K562 (cell line): ENCODE measurements around the gene ST6GAL1. TPM values are rescaled to one million over a fixed set of nuclear protein-coding genes. Genes with fewer than 3 reads are reported as not detected.
A peak's percentile ranks its signal among the peaks of the same experiment; 100 is the strongest.

Experiments
- ADNP ChIP-seq: fragments of 200-800 bp; sonication (Bioruptor generic); IDR thresholded peaks from 2 replicates; pipeline ENCODE4 v1.6.1; 2016; ENCODE audit warnings: missing genetic modification characterization, missing compliant biosample characterization
- ARHGAP35 ChIP-seq: fragments of 450-650 bp; IDR thresholded peaks from 2 replicates; pipeline ENCODE4 v1.6.1; 2018; ENCODE audit not compliant: partially characterized antibody
- ARNT ChIP-seq, 2 experiments: fragments of 450-650 bp; IDR thresholded peaks; 2 replicates each; pipeline ENCODE4 v1.6.1; 2016; ENCODE audit warnings: mild to moderate bottlenecking in 1 of 2
- BCOR ChIP-seq: fragments of 450-650 bp; IDR thresholded peaks from 2 replicates; pipeline ENCODE4 v1.6.1; 2016
- BRD4 ChIP-seq: fragments of 200-600 bp; sonication (generic); IDR thresholded peaks from 2 replicates; pipeline ENCODE4 v1.6.1; 2017; ENCODE audit warnings: inconsistent platforms
- CBFA2T2 ChIP-seq: fragments of 450-650 bp; conservative IDR thresholded peaks from 2 replicates; pipeline ENCODE4 v1.6.1; 2017; ENCODE audit warnings: mild to moderate bottlenecking
- DIDO1 ChIP-seq: fragments of 450-650 bp; IDR thresholded peaks from 2 replicates; pipeline ENCODE4 v1.6.1; 2016; ENCODE audit warnings: low read depth, missing biosample characterization, missing genetic modification characterization
- E2F1 ChIP-seq: sonication (generic); formaldehyde crosslinking; IDR thresholded peaks from 2 replicates; pipeline ENCODE4 v1.8.1; 2023; ENCODE audit warnings: mild to moderate bottlenecking, missing genetic modification reagents, moderate library complexity
- EP300 ChIP-seq: IDR thresholded peaks from 2 replicates; pipeline ENCODE4 v1.6.1; 2012; ENCODE audit warnings: low read length, improper control_type of control experiment
- GTF2A2 ChIP-seq: IDR thresholded peaks from 2 replicates; pipeline ENCODE4 v1.6.1; 2016; ENCODE audit warnings: mild to moderate bottlenecking, missing genetic modification characterization, missing compliant biosample characterization
- KAT2B ChIP-seq: IDR thresholded peaks from one replicate; pipeline ENCODE4 v1.6.1; 2012; ENCODE audit warnings: low read depth, mild to moderate bottlenecking, control low read depth, inconsistent platforms, low read length, moderate library complexity
- KDM1A ChIP-seq, 2 experiments: fragments of 450-650 bp; IDR thresholded peaks; 2 replicates each; pipeline ENCODE4 v1.6.1; 2016; ENCODE audit warnings: mild to moderate bottlenecking in 2 of 2
- MAZ ChIP-seq, 2 experiments: fragments of 450-650 bp in 1 of 2; sonication (generic) in 1 of 2; formaldehyde crosslinking; IDR thresholded peaks in 1 of 2; conservative IDR thresholded peaks in 1 of 2; 2 replicates each; pipeline versions ENCODE4 v1.4.0 to v1.5.0; 2020; ENCODE audit warnings: mild to moderate bottlenecking in 1 of 2, missing genetic modification reagents in 1 of 2
- MYC ChIP-seq, 2 experiments: fragments of 250-450 bp in 1 of 2; sonication (Bioruptor Pico) in 1 of 2; IDR thresholded peaks; 2 replicates each; pipeline versions ENCODE4 v1.5.1 to v1.6.1; 2012 to 2021; ENCODE audit warnings: low read depth in 2 of 2, borderline replicate concordance in 1 of 2, improper control_type of control experiment in 1 of 2, low read length in 1 of 2, mild to moderate bottlenecking in 1 of 2, moderate library complexity in 1 of 2
- RB1 ChIP-seq: fragments of 450-650 bp; IDR thresholded peaks from 2 replicates; pipeline ENCODE4 v1.6.1; 2017; ENCODE audit warnings: low read depth, mild to moderate bottlenecking
- RBM17 ChIP-seq: fragments of 200-400 bp; formaldehyde crosslinking; IDR thresholded peaks from 2 replicates; pipeline ENCODE4 v1.6.1; 2017; ENCODE audit warnings: low read depth, mild to moderate bottlenecking, low read length, borderline replicate concordance
- RBM34 ChIP-seq: fragments of 200-400 bp; formaldehyde crosslinking; IDR thresholded peaks from 2 replicates; pipeline ENCODE4 v1.6.1; 2018; ENCODE audit warnings: low read length, borderline replicate concordance; ENCODE audit not compliant: insufficient read depth
- ZNF217 ChIP-seq: sonication (generic); formaldehyde crosslinking; IDR thresholded peaks from 2 replicates; pipeline ENCODE4 v1.8.0; 2022; ENCODE audit warnings: mild to moderate bottlenecking, missing genetic modification reagents
- ZNF24 ChIP-seq: fragments of 450-650 bp; IDR thresholded peaks from 2 replicates; pipeline ENCODE4 v1.6.1; 2016
- ZNF282 ChIP-seq: sonication (generic); formaldehyde crosslinking; IDR thresholded peaks from 2 replicates; pipeline ENCODE4 v1.8.1; 2023; ENCODE audit warnings: missing genetic modification reagents
- ZNF347 ChIP-seq: fragments of 450-650 bp; formaldehyde crosslinking; IDR thresholded peaks from 2 replicates; pipeline ENCODE4 v1.4.0; 2020; ENCODE audit warnings: low read depth, mild to moderate bottlenecking, moderate library complexity
- ZNF79 ChIP-seq: fragments of 250-450 bp; sonication (Bioruptor Pico); IDR thresholded peaks from 2 replicates; pipeline ENCODE4 v1.4.0; 2020; ENCODE audit warnings: low read depth, mild to moderate bottlenecking, moderate library complexity
- polyA plus RNA-seq, 8 experiments: library from polyadenylated mRNA; depleted of rRNA in 4 of 8; stranded (reverse) in 5 of 8; unstranded in 3 of 8; fragments of >200 nt; fragmentation: Nextera tagmentation in 2 of 8; fragmentation: Illumina TruSeq in 1 of 8; extraction: Ambion mirVana in 2 of 8; extraction: Trizol in 1 of 8; gene quantifications; 2 replicates each; pipeline versions ENCODE4 v1.2.1 to v1.2.3, GENCODE V29; 2011 to 2014; ENCODE audit warnings: inconsistent platforms in 1 of 8, missing spikeins in 1 of 8
- total RNA-seq, 7 experiments: library from RNA; depleted of rRNA in 6 of 7; stranded (reverse); fragments of >200 nt in 6 of 7; fragmentation: Illumina TruSeq in 2 of 7; extraction: Trizol in 2 of 7; gene quantifications; 2 replicates each; pipeline versions ENCODE4 v1.2.1 to v1.2.3, GENCODE V29; 2011 to 2021; ENCODE audit warnings: low replicate concordance in 1 of 7
- TF ChIP-seq, protein P1 (sequence below): fragments of 250-450 bp; sonication (Bioruptor Pico); IDR thresholded peaks from 2 replicates; pipeline ENCODE4 v1.5.0; 2020; ENCODE audit warnings: mild to moderate bottlenecking, borderline replicate concordance

Gene ST6GAL1
- total and polyA plus RNA-seq, 9 of the 15 experiments (the other 6 are each of a cell fraction or from before 2014, with no cell fraction given) = 31.9 to 145 (median 71.0) TPM

DNA sequence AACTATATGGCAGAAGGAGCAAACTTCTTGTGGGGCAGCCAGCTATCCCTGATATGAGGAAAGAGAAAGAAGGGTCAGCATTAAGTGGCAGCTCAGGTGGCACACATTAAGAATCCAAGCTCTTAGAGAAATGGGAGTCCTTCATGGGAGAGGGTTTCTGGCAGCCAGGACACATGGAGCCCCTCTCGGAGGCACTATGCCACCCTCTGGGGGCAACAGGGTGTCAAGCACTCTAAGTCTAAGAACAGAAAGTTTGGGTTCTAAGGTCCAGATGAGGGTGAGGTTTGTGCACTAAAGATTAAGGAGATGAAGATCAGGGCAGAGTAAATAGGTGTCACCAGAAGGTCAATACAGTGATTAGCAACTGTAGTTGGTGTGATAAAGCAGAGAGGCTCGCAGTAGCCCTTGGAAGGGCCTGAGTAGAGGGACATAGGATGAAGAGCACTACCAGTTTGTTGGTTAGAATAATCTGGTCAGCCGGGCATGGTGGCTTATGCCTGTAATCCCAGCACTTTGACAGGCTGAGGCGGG lies 89.3 kb downstream of the ST6GAL1 start (continued):
- TF ChIP-seq MAZ (CRISPR knock-in tag; conservative IDR thresholded peaks at IDR 0.05 in 1 of 2, IDR thresholded peaks at IDR 0.05 in 1 of 2) = no peak
- peak; percentile 27 to 39; a peak in 2 of 4 replicates for TF ChIP-seq KDM1A (IDR thresholded peaks at IDR 0.05)
- 0 out of 2 replicates have a peak, but pooled peaks have one; percentile 31 for TF ChIP-seq BCOR
- no peak for TF ChIP-seq RBM17
- TF ChIP-seq E2F1 (CRISPR knock-in tag) = no peak
- no peak for TF ChIP-seq ZNF24
- TF ChIP-seq ARNT (IDR thresholded peaks at IDR 0.05) = no peak
- TF ChIP-seq EP300 = peak; percentile 20; the same call in 1 of the 2 replicates
- no peak for TF ChIP-seq ZNF79 (CRISPR knock-in tag)
- TF ChIP-seq RBM34 = no peak
- TF ChIP-seq, protein P1, sequence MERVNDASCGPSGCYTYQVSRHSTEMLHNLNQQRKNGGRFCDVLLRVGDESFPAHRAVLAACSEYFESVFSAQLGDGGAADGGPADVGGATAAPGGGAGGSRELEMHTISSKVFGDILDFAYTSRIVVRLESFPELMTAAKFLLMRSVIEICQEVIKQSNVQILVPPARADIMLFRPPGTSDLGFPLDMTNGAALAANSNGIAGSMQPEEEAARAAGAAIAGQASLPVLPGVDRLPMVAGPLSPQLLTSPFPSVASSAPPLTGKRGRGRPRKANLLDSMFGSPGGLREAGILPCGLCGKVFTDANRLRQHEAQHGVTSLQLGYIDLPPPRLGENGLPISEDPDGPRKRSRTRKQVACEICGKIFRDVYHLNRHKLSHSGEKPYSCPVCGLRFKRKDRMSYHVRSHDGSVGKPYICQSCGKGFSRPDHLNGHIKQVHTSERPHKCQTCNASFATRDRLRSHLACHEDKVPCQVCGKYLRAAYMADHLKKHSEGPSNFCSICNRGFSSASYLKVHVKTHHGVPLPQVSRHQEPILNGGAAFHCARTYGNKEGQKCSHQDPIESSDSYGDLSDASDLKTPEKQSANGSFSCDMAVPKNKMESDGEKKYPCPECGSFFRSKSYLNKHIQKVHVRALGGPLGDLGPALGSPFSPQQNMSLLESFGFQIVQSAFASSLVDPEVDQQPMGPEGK (CRISPR knock-in tag) = no peak
- TF ChIP-seq ADNP (tag) = 0 out of 2 replicates have a peak, but pooled peaks have one; percentile 33
- no peak for TF ChIP-seq ZNF217 (CRISPR knock-in tag)
- no peak for TF ChIP-seq BRD4
- no peak for TF ChIP-seq ARHGAP35
- TF ChIP-seq ZNF347 (CRISPR knock-in tag) = no peak
- TF ChIP-seq RB1 = no peak
- no peak for TF ChIP-seq KAT2B
- TF ChIP-seq GTF2A2 (tag) = no peak
- TF ChIP-seq DIDO1 (tag) = no peak
- TF ChIP-seq MYC (IDR thresholded peaks at IDR 0.05; ENCODE audit: low read depth, low read length) = no peak
- TF ChIP-seq MYC (CRISPR knock-in tag; IDR thresholded peaks at IDR 0.05; ENCODE audit: borderline replicate concordance, low read depth) = no peak
- TF ChIP-seq CBFA2T2 = peak; percentile 59
- no peak for TF ChIP-seq ZNF282
